H7 (cell line): ENCODE results near the gene NAALADL2. TPM values are rescaled to one million over a fixed set of nuclear protein-coding genes. Genes with fewer than 3 reads are reported as not detected.
"Not testable (repeated sequence)": the region's sequence is repeated elsewhere in the genome, so short reads cannot be mapped to it uniquely, and the experiment has no call there.

Experiments used
- DNase-seq: peaks from one replicate; pipeline ENCODE4 v3.0.0; 2012
- H3K27me3 ChIP-seq: 2 replicates; pipeline ENCODE4 v1.6.0; 2011; ENCODE audit warnings: mild to moderate bottlenecking, low read length; ENCODE audit not compliant: control insufficient read depth, insufficient read depth
- H3K36me3 ChIP-seq: replicated peaks from 2 replicates; pipeline ENCODE4 v1.5.1; 2011; ENCODE audit warnings: low read length; ENCODE audit not compliant: control insufficient read depth, insufficient read depth
- H3K4me3 ChIP-seq: 2 replicates; pipeline ENCODE4 v1.5.1; 2011; ENCODE audit warnings: low read depth, mild to moderate bottlenecking, control low read depth, low read length, moderate library complexity; ENCODE audit not compliant: insufficient read depth
- total RNA-seq: library from RNA; depleted of rRNA; stranded (reverse); fragments of >200 nt; shearing (Covaris generic); gene quantifications from 2 replicates; pipeline ENCODE4 v1.2.3, GENCODE V29; 2014

NAALADL2 gene
- total RNA-seq, 1 experiment from 2014 or later = 0.14 TPM

GRCh38 chr3:175336406-175337133, 477.4 kb downstream of the NAALADL2 start:
- DNase-seq = no peak
- H3K36me3 ChIP-seq = no peaks in the 10 kb centered on the region
- no peak overlapping the region for H3K4me3 ChIP-seq
- no peaks in the 10 kb centered on the region for H3K27me3 ChIP-seq

- Histone ChIP-seq H3K4me3 (no peak overlapping the region), H3K36me3 (no peaks in the 10 kb centered on the region), H3K27me3 (no peaks in the 10 kb centered on the region)
- DNase-seq = no peak
Measured at GRCh38 chr3:175337631-175338030, 478.5 kb downstream of the NAALADL2 start.

GRCh38 chr3:175338775-175339535, 479.8 kb downstream of the NAALADL2 start:
- no peaks in the 10 kb centered on the region for H3K36me3 ChIP-seq
- DNase-seq = no peak
- no peak overlapping the region for H3K4me3 ChIP-seq
- H3K27me3 ChIP-seq = no peaks in the 10 kb centered on the region

GRCh38 chr3:175340338-175341015, 481.3 kb downstream of the NAALADL2 start:
- Histone ChIP-seq H3K36me3 (no peaks in the 10 kb centered on the region), H3K4me3 (no peak overlapping the region), H3K27me3 (no peaks in the 10 kb centered on the region)
- no peak for DNase-seq

- DNase-seq = no peak
- Histone ChIP-seq H3K27me3 (no peaks in the 10 kb centered on the region), H3K4me3 (no peak overlapping the region), H3K36me3 (no peaks in the 10 kb centered on the region)
Measured at GRCh38 chr3:175342196-175342595, 483.1 kb downstream of the NAALADL2 start.

- Histone ChIP-seq H3K4me3 (no peak overlapping the region), H3K27me3 (no peaks in the 10 kb centered on the region), H3K36me3 (no peaks in the 10 kb centered on the region)
- no peak for DNase-seq
Measured at GRCh38 chr3:175343946-175344345, 484.8 kb downstream of the NAALADL2 start.

GRCh38 chr3:175346573-175347356, 487.6 kb downstream of the NAALADL2 start:
- DNase-seq = no peak
- Histone ChIP-seq H3K27me3 (no peaks in the 10 kb centered on the region), H3K4me3 (no peak overlapping the region), H3K36me3 (no peaks in the 10 kb centered on the region)

- no peaks in the 10 kb centered on the region for H3K36me3 ChIP-seq
- H3K27me3 ChIP-seq = no peaks in the 10 kb centered on the region
- no peak for DNase-seq
- H3K4me3 ChIP-seq = no peak overlapping the region
Measured at GRCh38 chr3:175349168-175349567, 490.0 kb downstream of the NAALADL2 start.

- no peaks in the 10 kb centered on the region for H3K27me3 ChIP-seq
- H3K36me3 ChIP-seq = no peaks in the 10 kb centered on the region
- no peak overlapping the region for H3K4me3 ChIP-seq
- no peak for DNase-seq
Measured at GRCh38 chr3:175355801-175356335, 496.7 kb downstream of the NAALADL2 start.

GRCh38 chr3:175356899-175357324, 497.8 kb downstream of the NAALADL2 start:
- no peak for DNase-seq
- Histone ChIP-seq H3K36me3 (no peaks in the 10 kb centered on the region), H3K27me3 (no peaks in the 10 kb centered on the region), H3K4me3 (no peak overlapping the region)

GRCh38 chr3:175357758-175358157, 498.6 kb downstream of the NAALADL2 start:
- Histone ChIP-seq H3K4me3 (no peak overlapping the region), H3K36me3 (no peaks in the 10 kb centered on the region), H3K27me3 (no peaks in the 10 kb centered on the region)
- no peak for DNase-seq

GRCh38 chr3:175358935-175359334, 499.8 kb downstream of the NAALADL2 start:
- no peak overlapping the region for H3K4me3 ChIP-seq
- no peak for DNase-seq
- no peaks in the 10 kb centered on the region for H3K36me3 ChIP-seq
- H3K27me3 ChIP-seq = no peaks in the 10 kb centered on the region

- H3K36me3 ChIP-seq, H3K27me3 ChIP-seq, H3K4me3 ChIP-seq, DNase-seq: not testable (repeated sequence)
Measured at GRCh38 chr3:175370426-175370825, 511.3 kb downstream of the NAALADL2 start.

GRCh38 chr3:175371187-175371586, 512.1 kb downstream of the NAALADL2 start:
- H3K27me3 ChIP-seq, DNase-seq, H3K36me3 ChIP-seq, H3K4me3 ChIP-seq: not testable (repeated sequence)
